ENCODE data around the gene DOK7. TPM values are rescaled to one million over a fixed set of nuclear protein-coding genes. Genes with fewer than 3 reads are reported as not detected.

Gene DOK7
- polyA plus RNA-seq, 3 donors: 2.6 to 4.7 (median 2.8) TPM

DNA sequence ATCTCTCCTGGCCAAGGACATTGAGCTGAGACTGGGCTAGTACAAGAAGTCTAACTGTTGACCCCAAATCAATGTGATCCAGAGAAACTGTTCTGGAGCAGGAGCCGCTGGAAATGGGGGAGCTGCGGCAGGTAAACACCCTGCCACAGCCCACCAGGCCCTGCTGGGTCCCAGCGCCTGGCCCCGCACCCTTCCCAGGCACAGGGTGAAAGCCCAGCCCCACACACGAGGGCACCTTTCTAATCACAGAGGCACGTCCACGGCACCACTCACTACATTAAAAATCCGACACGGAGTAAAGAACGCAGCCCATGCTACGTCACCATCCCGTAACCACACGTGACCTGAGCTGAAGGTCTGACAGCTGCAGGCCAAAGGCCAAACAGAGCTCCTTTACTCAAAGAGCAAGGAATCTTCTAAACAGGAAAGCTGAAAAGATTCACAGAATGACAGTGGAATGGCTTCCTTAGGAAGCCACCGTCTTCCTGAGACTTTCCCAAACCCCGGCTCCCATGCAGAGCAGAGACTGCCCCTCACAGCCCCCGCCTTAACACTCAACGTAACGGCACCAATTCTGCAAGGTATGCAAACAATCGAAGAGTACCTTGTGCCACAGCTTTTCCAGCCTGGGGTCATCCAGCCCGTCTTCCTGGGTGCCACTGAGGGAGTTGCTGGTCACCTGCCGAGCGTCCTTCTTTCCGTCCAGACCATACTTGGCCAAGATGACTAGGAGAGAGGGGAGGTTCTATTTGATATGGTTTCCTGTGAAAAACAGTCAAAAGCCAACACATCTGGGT, 56.6 kb downstream of the DOK7 start:
- no peak for DNase-seq

DNA sequence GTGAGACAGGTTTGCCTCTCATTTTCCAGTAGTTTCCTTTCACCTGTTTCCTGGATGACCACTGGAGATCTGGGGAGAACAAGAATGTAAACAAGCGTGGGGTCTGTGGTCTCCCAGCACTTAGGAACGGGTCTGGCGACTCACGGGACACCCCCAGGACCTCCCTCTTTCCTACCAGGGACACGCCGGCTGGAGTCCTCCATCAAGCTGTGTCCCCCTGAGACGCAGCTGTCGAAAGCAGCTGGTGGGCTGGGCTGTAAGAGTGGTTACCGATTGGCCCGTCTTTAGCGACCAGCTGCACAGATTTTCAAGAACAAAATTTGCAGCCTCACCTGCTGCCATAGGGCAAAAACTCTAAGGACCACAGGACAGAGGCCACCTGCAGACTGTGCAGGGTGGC, 57.2 kb downstream of the DOK7 start:
- DNase-seq: no peak

DNA sequence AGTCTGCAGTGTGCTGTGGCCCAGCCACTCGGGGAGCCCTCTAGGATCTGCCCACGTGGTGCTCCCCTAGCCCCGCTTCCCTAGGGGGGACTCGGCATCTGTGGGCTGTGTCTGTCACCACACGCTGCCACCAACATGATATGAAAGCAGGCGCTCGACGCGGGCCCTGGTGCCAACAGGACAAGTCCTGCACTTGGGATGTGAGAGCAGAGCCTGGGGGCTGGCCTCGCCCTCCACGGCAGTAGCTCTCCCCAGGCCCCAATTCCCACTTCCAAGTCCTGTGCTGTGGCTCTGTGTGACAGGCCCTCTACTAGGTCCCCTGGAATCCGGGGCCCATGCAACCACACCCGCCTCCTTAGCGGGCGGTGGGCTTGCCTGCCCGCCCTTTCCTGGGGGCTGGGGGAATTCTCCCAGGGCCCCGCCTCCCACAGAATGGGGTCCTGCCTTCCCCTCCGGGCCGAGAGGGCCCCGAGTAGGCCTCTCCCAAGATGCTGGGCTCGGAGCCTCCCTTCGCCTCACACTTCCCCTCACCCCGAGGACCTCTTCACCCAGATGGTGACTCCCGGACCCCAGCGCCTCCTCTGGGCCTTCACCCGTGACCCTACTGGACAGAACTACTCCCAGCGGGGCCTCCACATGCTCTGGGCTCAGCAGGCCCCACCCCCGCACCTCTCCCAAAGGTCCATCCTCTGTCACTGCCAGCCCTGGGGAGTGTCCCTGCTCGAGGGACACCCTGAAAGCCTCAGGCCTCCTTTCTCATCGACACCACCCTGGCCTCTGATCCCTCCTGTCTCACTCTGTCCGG, 57.9 kb downstream of the DOK7 start:
- no peak for DNase-seq

DNA sequence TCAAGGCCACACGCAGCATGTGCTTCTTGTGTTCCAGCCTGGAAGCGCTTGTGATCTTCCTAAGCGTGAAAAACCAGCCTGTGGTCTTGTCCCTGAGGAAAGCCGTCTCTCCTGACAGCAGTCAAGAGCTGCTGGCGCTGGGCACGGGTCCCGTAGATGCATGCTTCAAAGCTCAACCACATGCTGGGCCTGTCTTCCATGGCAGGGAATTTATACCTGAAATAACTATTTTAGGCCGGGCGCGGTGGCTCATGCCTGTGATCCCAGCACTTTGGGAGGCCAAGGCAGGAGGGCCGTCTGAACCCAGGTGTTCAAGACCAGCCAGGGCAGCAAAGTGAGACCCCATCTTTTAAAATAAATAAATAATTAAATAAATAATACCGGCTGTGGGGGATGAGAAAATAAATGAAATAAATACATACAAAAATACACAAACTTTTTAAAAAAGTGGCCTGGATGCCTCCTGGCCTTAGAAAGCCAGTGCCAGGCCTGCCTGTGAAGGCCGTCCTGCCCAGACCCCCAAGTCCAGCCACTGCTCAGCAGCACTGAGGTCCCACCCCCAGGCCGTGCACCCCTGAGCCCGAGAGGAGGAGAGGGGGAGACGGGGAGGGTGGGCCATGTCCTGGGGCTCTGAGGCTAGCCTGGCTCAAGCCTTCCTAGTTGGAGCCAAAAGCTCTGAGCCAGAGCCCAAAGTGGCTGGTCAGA, 58.7 kb downstream of the DOK7 start:
- DNase-seq: no peak

DNA sequence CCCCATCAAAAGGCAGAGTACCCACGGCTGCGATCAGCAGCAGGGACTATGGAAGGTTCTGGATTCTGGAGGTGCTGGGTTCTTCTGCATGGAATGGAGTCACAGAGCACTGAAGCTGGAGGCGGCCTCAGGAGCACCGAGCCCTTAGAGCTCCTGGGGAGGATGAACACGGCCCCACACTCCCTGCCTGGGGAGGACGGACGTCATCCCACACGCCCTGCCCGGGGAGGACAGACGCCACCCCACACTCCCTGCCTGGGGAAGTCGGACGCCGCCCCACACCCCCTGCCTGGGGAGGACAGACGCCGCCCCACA, 59.2 kb downstream of the DOK7 start:
- DNase-seq: no peak

DNA sequence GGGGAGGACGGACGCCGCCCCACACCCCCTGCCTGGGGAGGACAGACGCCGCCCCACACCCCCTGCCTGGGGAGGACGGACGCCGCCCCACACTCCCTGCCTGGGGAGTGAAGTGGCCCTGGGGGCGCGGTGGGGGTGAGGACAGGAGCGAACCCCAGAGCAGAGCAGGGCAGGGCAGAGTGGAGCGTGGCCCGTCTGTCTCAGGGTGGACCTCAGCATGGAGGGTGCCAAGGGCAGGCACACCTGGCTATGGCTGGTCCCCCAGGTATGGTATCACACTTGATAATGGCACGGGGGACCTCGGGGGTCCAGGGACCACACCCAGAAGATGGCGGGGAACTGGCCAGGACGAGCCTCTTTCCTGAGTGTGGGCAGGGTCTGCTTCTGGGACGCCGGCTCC, 59.5 kb downstream of the DOK7 start:
- no peak for DNase-seq

DNA sequence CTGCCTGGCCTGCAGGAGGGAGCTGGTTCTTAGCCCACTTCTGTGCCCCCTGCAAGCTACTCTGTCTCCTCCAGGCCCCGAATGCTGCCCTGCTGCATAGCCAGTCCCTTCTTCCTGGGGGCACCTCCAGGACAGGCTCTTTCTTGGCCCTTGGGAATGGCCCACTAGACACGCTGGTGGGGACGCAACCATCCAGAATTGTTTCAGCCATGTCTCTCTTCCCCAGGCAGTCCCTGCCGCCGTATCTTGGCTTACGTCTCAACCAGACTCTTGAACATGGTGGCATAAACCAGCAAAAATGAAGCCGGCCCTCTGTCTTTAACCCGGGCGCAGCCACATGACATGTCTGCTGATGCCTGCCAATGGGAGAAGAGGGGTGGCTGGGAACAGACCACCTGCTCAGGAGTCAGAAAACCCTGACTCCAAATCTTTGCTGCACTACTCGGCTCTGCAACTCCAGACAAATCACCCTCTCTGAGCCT, 60.1 kb downstream of the DOK7 start:
- no peak for DNase-seq

DNA sequence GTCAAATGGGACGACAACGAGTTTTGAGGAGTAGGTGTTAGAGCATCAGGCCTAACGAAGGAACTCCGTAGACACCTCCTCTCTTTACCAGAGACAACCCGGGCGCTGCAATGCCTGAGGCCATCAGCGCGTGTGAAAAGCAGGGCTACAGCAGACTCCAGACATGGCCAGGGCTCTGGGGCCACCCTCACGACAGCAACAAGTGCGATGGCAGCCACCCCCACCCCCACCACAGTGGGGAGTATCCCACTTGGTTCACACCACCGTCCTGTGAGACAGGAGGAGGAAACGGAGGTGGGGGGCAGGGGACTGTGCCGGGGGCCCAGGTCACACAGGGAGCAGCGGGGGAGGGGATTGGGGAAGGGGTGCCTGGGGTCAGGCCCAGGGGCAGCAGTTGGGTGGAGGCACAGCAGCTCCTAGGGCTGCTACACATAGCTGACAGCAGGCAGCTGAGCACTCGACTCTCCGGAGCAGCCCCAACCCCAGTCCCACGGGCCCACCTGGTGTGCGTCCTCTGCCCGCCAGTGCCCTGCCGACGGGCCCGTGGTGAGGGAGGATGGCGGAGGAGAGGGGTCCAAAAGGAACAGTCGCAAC, 60.6 kb downstream of the DOK7 start:
- no peak for DNase-seq

DNA sequence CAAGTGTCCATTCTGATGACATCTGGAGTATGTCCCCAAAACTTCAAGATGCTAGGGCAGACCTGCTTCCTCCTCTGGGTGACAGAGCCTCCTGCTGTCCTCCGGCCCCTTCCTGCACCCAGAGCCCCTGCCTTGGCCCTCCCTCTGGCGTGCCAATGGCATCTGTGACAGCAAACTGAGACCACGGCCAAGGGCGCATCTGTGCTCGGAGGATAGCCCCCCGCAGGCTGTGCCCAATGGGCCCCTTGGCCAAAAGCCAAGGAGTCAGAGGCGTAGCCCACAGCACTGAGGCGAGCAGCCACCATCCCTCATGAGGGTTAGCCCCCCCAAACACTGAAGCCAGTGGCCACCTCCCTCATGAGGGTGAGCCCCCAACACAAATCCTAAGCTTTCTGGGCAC, 61.2 kb downstream of the DOK7 start:
- DNase-seq: no peak

DNA sequence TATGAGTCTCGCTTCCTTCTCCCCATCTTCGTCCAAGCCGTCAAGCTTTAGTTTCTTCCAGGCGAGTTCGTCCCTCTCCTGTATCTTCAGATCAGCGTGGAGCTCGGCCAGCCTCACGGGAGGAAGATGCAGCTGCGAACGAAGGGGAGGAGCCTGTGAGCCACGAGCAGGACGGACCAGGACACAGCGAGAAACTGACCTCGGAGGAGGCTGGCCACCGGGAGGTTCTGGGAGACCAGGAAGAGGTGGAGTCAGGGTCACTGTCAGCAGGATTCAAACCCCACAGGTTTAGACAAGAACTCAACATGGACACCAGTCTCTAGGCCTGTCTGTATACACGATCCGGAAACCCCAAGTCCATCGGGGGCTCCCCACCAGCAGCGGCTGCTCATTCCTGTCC, 61.8 kb downstream of the DOK7 start:
- DNase-seq: no peak

DNA sequence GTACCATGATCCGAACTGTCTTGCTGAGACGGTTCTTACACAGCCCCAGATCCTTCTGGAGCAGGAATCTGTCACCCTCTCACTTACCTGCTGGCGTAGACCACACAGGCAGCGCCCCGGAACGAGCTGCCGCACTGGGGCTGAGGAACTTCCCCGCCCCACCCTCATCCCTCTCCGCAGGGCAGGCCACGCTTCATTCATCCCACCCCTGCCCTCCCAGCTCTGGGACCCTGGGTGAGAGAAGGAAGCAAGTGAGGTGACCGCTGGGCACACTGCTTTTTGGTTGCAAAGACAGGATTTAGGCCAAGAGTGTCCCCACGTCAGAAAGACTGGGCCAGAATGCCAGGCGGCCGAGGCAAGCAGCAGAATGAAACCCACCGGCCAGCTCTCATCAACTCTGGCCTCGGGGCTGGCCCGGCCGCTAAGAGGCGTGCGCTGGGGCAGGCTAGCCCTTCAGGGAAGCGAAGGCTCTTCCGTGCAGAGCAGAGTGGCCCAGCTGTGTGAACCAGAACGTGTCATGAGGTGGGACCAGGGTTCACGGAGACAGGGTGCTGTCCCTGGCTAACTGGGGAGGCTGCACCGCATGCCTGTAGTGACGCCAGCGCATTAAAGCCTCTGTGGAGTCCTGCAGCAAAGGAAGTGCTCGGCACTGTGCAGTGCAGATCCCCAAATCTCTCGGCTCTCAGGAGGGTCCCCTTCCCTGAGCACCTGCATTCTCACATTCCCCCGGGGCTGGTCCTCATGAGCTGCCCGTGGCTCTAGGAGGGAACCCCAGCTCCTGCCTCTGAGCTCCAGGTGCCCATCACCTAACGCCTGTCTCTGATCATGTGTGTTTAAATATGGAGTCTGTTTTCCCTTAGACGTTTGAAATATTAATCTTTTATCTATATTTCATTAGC, 62.7 kb downstream of the DOK7 start:
- DNase-seq: no peak

DNA sequence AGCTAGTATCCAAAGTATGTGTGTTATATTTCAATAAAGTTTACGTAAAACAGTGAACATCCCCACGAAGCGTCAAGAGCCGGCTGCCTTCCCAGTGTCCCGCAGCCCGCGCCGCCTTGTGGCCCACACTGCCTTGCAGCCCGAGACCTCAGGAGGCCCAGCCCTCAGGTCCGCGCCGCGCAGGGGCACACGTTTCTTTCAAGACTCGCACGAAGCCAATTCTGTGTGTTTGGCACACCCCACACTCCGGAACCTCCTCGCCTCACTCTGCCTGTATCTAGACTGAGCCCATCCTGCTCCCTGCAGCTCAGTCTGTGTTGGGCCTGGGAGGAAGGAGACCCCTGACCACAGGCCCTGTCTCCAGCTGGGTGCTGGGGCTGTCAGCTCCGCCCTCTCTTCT, 63.4 kb downstream of the DOK7 start:
- DNase-seq: no peak

DNA sequence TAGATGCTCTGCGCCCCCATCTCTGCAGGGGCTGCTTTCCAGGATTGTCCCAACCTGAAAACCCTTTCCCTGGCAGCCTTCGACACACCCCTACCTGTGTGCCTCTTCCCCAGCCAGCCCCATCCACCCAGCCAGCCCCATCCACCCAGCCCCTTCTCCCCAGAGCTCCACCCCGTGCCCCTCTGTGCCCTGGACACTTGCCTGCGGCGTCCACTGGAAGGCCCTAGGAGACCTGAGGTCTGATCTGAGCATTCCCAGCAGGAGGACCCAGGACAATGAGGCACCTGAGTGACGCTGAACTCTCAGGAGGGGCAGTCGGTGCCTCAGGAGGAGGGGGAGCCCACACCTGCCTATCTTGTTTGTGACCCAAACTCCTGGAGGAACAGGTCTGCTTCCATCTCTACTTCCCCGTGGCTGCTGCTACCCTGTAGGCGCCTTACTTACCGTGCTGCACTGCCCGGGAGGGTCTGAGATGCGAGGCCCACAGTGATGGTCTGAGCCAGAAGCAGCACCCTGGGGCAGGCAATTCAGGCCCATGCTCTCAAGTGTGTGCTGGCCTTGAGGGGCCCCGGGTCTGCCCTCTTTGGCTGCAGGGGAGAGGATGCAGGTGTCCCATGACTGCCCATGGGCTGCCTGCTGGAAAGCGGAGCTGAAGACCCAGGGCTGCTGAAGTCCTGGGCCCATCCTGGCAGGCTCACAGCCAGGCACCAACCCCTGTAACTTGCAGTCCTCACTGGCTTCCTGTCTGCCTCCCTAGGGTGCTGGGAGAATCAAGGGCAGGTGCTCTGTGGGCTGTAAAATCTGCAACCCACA, 64.2 kb downstream of the DOK7 start:
- DNase-seq: no peak

DNA sequence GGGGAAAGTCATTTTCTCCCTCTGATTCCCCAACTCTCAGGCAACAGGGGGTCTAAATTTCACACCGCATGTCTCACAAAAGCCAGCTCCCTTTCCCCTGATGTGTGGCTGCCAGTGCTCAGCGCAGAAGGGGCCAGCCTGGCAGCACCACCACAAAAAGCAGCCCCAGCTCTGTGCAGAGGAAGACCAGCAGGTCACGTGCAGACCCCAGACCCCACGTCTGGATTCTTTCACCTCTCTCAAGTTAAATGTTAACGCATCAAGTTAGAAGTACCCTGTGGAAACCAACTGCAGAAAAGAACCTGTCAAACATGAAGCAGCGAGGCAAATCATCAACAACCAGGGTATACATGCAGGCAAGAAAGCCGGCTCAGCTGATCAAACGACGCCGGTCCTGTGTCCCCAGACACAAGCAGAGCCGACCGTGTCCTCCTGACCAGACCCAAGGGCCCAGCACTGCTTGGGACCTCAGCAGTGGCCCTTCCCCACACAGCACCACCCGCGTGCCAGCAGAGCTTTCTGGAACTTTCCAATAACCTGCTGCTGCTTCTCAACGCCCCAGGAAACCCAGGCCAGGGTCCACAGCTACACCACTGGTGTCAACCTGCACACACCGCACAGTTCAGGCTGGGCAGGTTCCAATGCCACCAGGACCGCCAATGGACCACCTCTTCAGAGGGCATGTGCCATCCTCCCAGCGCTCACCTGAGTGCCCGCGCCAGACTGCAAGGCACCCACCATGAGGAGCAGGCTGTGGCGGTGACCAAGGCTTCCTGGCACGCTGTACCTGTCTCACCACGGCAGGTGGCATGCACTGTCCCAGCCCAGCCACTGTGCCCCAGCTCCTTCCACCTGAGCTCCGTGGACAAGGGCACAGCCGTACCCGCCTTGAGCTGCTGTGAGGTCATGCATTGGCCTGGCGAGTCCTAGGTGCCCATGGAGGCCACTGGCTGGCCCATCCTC, 65.1 kb downstream of the DOK7 start:
- DNase-seq: no peak

DNA sequence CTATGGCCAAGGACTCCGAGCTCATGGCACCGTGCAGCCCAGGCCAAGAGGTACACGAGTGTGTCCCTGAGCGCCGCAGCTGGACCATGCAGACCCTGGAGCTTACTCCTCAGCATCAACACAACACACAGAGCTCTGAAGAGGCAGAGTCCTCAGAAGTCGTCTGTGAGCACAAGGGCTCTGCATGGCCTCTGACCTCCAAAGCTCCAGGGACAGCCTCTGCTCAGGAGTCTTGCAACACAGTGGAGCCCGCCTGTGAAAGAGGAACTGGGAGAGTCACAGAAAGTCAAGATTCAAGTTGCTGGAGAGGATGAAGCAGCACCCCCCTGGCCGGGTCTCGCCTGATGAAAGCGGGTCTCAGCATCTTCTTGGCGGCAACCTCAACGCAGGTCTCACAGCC, 66.3 kb downstream of the DOK7 start:
- DNase-seq: no peak

DNA sequence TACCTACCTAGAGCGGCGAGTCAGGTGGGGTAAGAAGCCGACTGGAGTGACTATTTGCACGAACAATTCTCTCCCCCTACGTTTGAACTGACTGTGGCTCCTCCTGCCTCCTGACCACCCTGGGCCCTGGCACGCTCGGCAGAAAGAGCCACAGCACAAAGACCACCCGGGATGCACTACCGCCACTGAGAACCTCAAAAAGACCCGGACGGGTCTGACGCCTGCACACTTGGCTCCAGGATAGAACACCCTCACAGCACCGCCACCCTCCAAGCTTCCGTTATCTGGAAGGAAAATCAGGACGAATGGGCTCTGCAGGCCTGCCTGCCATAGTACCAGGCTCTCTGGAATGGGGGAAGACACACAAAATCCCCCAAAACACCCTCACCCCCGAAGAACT, 66.9 kb downstream of the DOK7 start:
- no peak for DNase-seq

DNA sequence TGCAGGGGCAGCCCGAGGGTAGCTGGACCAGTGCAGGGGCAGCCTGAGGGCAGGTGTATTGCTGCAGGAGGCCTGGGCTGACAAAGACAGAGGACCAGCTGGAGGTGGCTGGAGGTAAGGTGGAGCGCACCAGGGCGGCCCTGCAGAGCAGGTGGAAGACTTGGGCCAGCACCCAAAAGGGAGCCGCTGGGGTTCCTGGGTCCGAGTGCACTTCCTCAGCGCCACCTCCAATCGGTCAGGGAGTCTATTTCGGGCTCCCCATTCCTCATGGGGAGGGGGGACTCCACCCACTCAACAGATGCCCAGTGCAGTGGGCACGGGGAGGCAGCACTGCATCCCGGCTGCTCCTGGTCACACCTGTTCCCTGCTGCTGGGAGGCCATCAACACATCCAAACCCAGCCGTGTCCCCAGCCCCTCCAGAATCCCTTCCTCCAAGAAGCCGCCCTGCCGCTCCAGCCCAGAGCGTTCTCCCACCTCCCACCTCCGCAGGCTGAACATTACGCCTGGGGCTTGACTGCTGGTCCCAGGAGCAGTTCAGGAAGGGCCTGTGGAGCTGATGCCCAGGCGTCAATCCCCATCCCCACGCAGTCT, 67.7 kb downstream of the DOK7 start:
- no peak for DNase-seq

DNA sequence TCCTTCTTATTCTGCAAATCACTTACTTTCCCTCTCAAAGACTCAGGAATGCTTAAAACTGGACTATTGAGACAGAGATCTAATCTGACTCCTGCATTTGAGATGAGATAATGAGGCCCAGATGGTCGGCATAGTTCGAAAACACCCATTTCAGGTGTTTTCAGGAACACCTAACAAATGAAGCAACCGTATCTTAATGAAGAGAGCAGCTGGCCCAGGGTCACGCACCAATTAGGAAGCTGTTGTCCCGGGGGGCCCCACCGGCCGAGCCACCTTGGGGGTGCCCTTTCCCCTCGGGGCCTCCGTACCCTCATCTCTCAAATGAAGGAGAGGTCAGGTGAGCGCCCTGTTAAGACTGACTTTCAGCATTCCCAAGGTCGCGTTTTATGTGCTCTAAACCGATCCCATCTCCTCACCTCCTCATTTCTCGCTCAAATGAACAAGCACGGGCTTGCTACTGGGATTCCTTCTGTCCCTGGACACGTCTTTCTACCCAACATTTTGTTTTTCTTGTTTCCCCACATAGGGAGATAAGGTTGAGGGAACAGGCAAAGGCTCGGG, 68.3 kb downstream of the DOK7 start:
- no peak for DNase-seq
